H1 (cell line): ENCODE measurements around the gene THAP4. TPM values are rescaled to one million over a fixed set of nuclear protein-coding genes. Genes with fewer than 3 reads are reported as not detected.

Experiments used
- CTCF ChIA-PET: fragments of 300-600 bp; sonication (Branson Sonifier 250); formaldehyde crosslinking; loops from one replicate; lab custom pipeline; 2021; ENCODE audit not compliant: partially characterized antibody; lab: Charles Lee
- POLR2A ChIA-PET: fragments of 300-600 bp; sonication (Branson Sonifier 250); formaldehyde crosslinking; loops from one replicate; lab custom pipeline; 2021; ENCODE audit warnings: inconsistent platforms; ENCODE audit not compliant: partially characterized antibody; lab: Charles Lee
- DNase-seq, 2 experiments: peaks; one replicate each; pipeline versions ENCODE4 v3.0.0 to v3.0.0-alpha.2; 2010 to 2022; ENCODE audit warnings: low spot score in 2 of 2, low read depth in 1 of 2, mixed read lengths in 1 of 2
- FAIRE-seq: peaks from 2 replicates; lab custom pipeline; 2011; peaks lifted over from hg19 to GRCh38; lab: Jason Lieb, UNC
- H2AFZ ChIP-seq: 2 replicates; pipeline ENCODE4 v1.8.1; 2012; ENCODE audit warnings: low read length, inconsistent platforms
- H2AK5ac ChIP-seq: 2 replicates; pipeline ENCODE4 v1.6.1; 2013; ENCODE audit warnings: low read depth, low read length
- H2BK120ac ChIP-seq: replicated peaks from 2 replicates; pipeline ENCODE3; 2013; ENCODE audit warnings: low read depth, low read length, inconsistent platforms
- H2BK12ac ChIP-seq: 2 replicates; pipeline ENCODE4 v1.6.1; 2013; ENCODE audit warnings: low read depth, low read length
- H2BK15ac ChIP-seq: 2 replicates; pipeline ENCODE4 v1.6.1; 2013; ENCODE audit warnings: low read length
- H2BK20ac ChIP-seq: 2 replicates; pipeline ENCODE4 v1.6.1; 2013; ENCODE audit warnings: low read length
- H2BK5ac ChIP-seq: 2 replicates; pipeline ENCODE4 v1.6.1; 2013; ENCODE audit warnings: low read depth, low read length
- H3K14ac ChIP-seq: 2 replicates; pipeline ENCODE4 v1.6.1; 2013; ENCODE audit warnings: inconsistent platforms; ENCODE audit not compliant: insufficient read length
- H3K18ac ChIP-seq: 2 replicates; pipeline ENCODE4 v1.6.1; 2013; ENCODE audit warnings: low read length; ENCODE audit errors: extremely low read depth
- H3K23ac ChIP-seq: 2 replicates; pipeline ENCODE4 v1.6.1; 2013; ENCODE audit warnings: inconsistent platforms; ENCODE audit not compliant: insufficient read length
- H3K23me2 ChIP-seq: 2 replicates; pipeline ENCODE4 v1.6.1; 2013; ENCODE audit warnings: low read depth, low read length
- H3K27ac ChIP-seq: 2 replicates; pipeline ENCODE4 v1.6.1; 2011; ENCODE audit warnings: low read depth, low read length, inconsistent platforms
- H3K27me3 ChIP-seq, 4 experiments: replicated peaks in 1 of 4; 1 replicate in 1 of 4; 2 replicates in 3 of 4; pipeline versions ENCODE4 v1.6.1 to v1.8.1; 2011 to 2013; ENCODE audit warnings: low read length in 3 of 4, mild to moderate bottlenecking in 3 of 4, inconsistent platforms in 2 of 4, mixed read lengths in 2 of 4, moderate library complexity in 1 of 4; ENCODE audit not compliant: control insufficient read depth in 3 of 4, insufficient read depth in 3 of 4; ENCODE audit errors: extremely low read depth in 1 of 4
- H3K36me3 ChIP-seq, 4 experiments: 2 replicates each; pipeline versions ENCODE4 v1.6.1 to v1.8.1; 2011 to 2013; ENCODE audit warnings: mild to moderate bottlenecking in 4 of 4, low read length in 3 of 4, moderate library complexity in 2 of 4, control low read depth in 1 of 4, inconsistent platforms in 1 of 4; ENCODE audit not compliant: insufficient read depth in 4 of 4, control insufficient read depth in 2 of 4
- H3K4ac ChIP-seq: replicated peaks from 2 replicates; pipeline ENCODE3; 2013; ENCODE audit warnings: low read length, low read depth, mixed read lengths, inconsistent platforms; ENCODE audit not compliant: insufficient read length
- H3K4me1 ChIP-seq, 4 experiments: replicated peaks in 1 of 4; 1 replicate in 1 of 4; 2 replicates in 3 of 4; pipeline versions ENCODE4 v1.6.1 to v1.8.1; 2011 to 2013; ENCODE audit warnings: low read length in 3 of 4, inconsistent platforms in 2 of 4, mixed read lengths in 1 of 4; ENCODE audit not compliant: insufficient read depth in 4 of 4, control insufficient read depth in 3 of 4
- H3K4me2 ChIP-seq, 2 experiments: 2 replicates each; pipeline versions ENCODE4 v1.6.1 to v1.8.1; 2011 to 2013; ENCODE audit warnings: low read depth in 2 of 2, low read length in 2 of 2, control low read depth in 1 of 2, inconsistent platforms in 1 of 2, mild to moderate bottlenecking in 1 of 2; ENCODE audit not compliant: insufficient read depth in 1 of 2
- H3K4me3 ChIP-seq, 4 experiments: fragments of 200-600, 300-600 bp in 1 of 4; sonication (generic), shearing (Covaris generic), sonication (Bioruptor Twin) in 1 of 4; 2 replicates each; pipeline versions ENCODE4 v1.5.1 to v1.8.1; 2011 to 2016; ENCODE audit warnings: low read length in 4 of 4, low read depth in 3 of 4, control low read depth in 2 of 4, inconsistent platforms in 2 of 4, mild to moderate bottlenecking in 2 of 4, mixed read lengths in 1 of 4, moderate library complexity in 1 of 4; ENCODE audit not compliant: insufficient read depth in 2 of 4; ENCODE audit errors: extremely low read depth in 1 of 4
- H3K56ac ChIP-seq: replicated peaks from 2 replicates; pipeline ENCODE3; 2013; ENCODE audit warnings: low read depth, mild to moderate bottlenecking, mixed read lengths, low read length, inconsistent platforms; ENCODE audit not compliant: insufficient read length
- H3K79me1 ChIP-seq: 2 replicates; pipeline ENCODE4 v1.6.1; 2013; ENCODE audit warnings: low read depth, low read length, control low read depth
- H3K79me2 ChIP-seq, 2 experiments: 2 replicates each; pipeline versions ENCODE4 v1.6.1 to v1.8.1; 2012 to 2013; ENCODE audit warnings: low read length in 2 of 2, mild to moderate bottlenecking in 2 of 2, inconsistent platforms in 1 of 2; ENCODE audit not compliant: insufficient read depth in 2 of 2, control insufficient read depth in 1 of 2
- H3K9ac ChIP-seq, 4 experiments: replicated peaks in 1 of 4; 1 replicate in 1 of 4; 2 replicates in 3 of 4; pipeline versions ENCODE4 v1.6.1 to v1.8.1; 2011 to 2013; ENCODE audit warnings: low read depth in 3 of 4, low read length in 3 of 4, control low read depth in 2 of 4, mild to moderate bottlenecking in 2 of 4, moderate library complexity in 2 of 4, inconsistent platforms in 1 of 4; ENCODE audit errors: extremely low read depth in 1 of 4
- H3K9me3 ChIP-seq, 2 experiments: 2 replicates each; pipeline versions ENCODE4 v1.6.1 to v1.8.1; 2012 to 2013; ENCODE audit warnings: mild to moderate bottlenecking in 2 of 2, moderate library complexity in 2 of 2, control low read depth in 1 of 2, inconsistent platforms in 1 of 2, low read depth in 1 of 2, low read length in 1 of 2, mixed read lengths in 1 of 2; ENCODE audit not compliant: insufficient read depth in 2 of 2
- H4K20me1 ChIP-seq, 2 experiments: replicated peaks in 1 of 2; 2 replicates each; pipeline versions ENCODE3 to v1.8.1; 2011 to 2013; ENCODE audit warnings: inconsistent platforms in 2 of 2, low read length in 2 of 2, mild to moderate bottlenecking in 1 of 2; ENCODE audit not compliant: insufficient read depth in 2 of 2, control insufficient read depth in 1 of 2
- H4K5ac ChIP-seq: 2 replicates; pipeline ENCODE4 v1.6.1; 2013; ENCODE audit warnings: low read length, low read depth, mixed read lengths, inconsistent platforms; ENCODE audit not compliant: insufficient read length
- H4K8ac ChIP-seq: 2 replicates; pipeline ENCODE4 v1.8.0; 2013; ENCODE audit warnings: mild to moderate bottlenecking, moderate library complexity, low read length, inconsistent platforms; ENCODE audit not compliant: insufficient read depth; ENCODE audit errors: extremely low read depth
- H4K91ac ChIP-seq: replicated peaks from 2 replicates; pipeline ENCODE3; 2013; ENCODE audit warnings: low read length, mixed read lengths, inconsistent platforms; ENCODE audit not compliant: insufficient read length
- CBX8 ChIP-seq: fragments of 300-800, 300-1000 bp; sonication (generic); IDR thresholded peaks from 2 replicates; pipeline ENCODE4 v1.7.1; 2016; ENCODE audit warnings: low read depth, low read length, borderline replicate concordance
- EZH2 ChIP-seq: fragments of 200-600 bp; sonication (generic); IDR thresholded peaks from 2 replicates; pipeline ENCODE4 v1.7.1; 2012; ENCODE audit warnings: low read depth, mild to moderate bottlenecking, moderate library complexity, low read length, inconsistent platforms; ENCODE audit not compliant: severe bottlenecking
- KDM1A ChIP-seq: fragments of 200-600, 300-600 bp; sonication (generic); IDR thresholded peaks from 2 replicates; pipeline ENCODE4 v1.7.1; 2016; ENCODE audit warnings: mild to moderate bottlenecking, low read length, borderline replicate concordance
- SP2 ChIP-seq: IDR thresholded peaks from 2 replicates; pipeline ENCODE4 v1.6.1; 2012; ENCODE audit warnings: mild to moderate bottlenecking, low read length, inconsistent platforms
- SP4 ChIP-seq: IDR thresholded peaks from 2 replicates; pipeline ENCODE4 v1.6.1; 2012; ENCODE audit warnings: low read length, inconsistent platforms
- TAF1 ChIP-seq: IDR thresholded peaks from 2 replicates; pipeline ENCODE4 v1.6.1; 2011; ENCODE audit warnings: mild to moderate bottlenecking, low read depth, low read length
- WGBS, 2 experiments: shearing (Covaris generic) in 1 of 2; methylation state at CpG; one replicate each; pipeline versions ENCODE4 v1.1.6 to v1.1.7; 2013 to 2015; ENCODE audit warnings: low lambda C conversion rate in 2 of 2, mixed read lengths in 2 of 2, inconsistent platforms in 1 of 2, low coverage in 1 of 2, missing lambda C conversion rate in 1 of 2; ENCODE audit not compliant: insufficient replicate concordance in 2 of 2, insufficient coverage in 1 of 2, insufficient read length in 1 of 2; ENCODE audit errors: extremely low coverage in 1 of 2, missing lambda C conversion rate in 1 of 2; 5-methylcytosine and 5-hydroxymethylcytosine counted together
- polyA plus RNA-seq, 7 experiments: library from polyadenylated mRNA; depleted of rRNA in 3 of 7; stranded (reverse) in 5 of 7; unstranded in 2 of 7; fragments of >200 nt in 5 of 7; fragments of 200-250 nt in 2 of 7; gene quantifications; 1 replicate in 5 of 7; 2 replicates in 1 of 7; 4 replicates in 1 of 7; pipeline versions ENCODE4 v1.2.1 to v1.2.3, GENCODE V29; 2011 to 2013; ENCODE audit warnings: missing spikeins in 2 of 7, mixed read lengths in 2 of 7
- total RNA-seq: library from RNA; stranded (reverse); fragmentation: NEBNext Ultra II Directional; extraction: Animal tissue kit (Norgen Biotek cat#: 25700); gene quantifications from 2 replicates; pipeline ENCODE4 v1.2.1, GENCODE V29; 2021
- TF ChIP-seq, protein P1 (sequence below): IDR thresholded peaks from 2 replicates; pipeline ENCODE4 v1.6.1; 2012; ENCODE audit warnings: inconsistent platforms

The THAP4 gene
- total and polyA plus RNA-seq, 2 of the 8 experiments (the other 6 are each of a cell fraction or from before 2014, with no cell fraction given) = 78.9 to 83.6 TPM

DNA sequence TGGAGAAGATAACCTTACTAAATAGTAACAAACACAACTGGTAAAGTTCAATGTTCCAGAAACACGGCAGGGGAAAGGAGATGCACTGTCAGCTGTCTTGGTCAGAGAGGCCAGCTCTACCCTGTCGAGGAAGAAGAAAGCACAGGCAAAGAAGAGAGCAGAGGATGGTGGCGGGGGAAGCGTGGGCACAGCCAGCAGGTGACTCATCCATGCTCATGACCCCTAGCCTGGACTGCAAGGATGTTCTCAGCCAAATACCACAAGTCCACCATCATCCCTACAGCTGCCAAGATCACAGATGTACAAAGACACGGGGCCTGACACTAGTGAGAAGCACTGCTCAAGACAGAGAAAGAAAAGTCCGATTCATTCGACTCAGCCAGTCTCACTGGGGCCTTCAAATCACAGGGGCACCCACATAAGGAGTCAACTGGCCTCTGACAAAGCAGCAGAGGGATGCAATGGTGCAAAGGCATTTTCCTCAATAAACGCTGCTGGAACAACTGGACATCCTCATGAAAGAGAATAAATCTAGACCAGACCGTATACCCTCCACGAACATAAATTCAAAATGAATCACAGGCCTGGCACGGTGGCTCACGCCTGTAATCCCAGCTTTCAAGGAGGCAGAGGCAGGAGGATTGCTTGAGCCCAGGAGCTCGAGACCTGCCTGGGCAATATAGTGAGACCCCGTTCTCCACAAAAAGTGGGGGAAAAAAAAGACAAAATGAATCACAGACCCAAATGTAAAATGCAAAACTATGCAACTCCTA lies 44.1 kb upstream of the THAP4 start:
- H3K9me3 ChIP-seq = no peaks in the 10 kb centered on the region
- H3K14ac ChIP-seq = no peak overlapping the region
- POLR2A ChIA-PET = interaction anchor here (0.7 to 20.2 kb wide), 6 partner anchors 7 to 663 kb away, joined by 3 to 265 read pairs (median 3); partner anchors contain the start of gene ING5
- no peak overlapping the region for H2BK12ac ChIP-seq
- H4K8ac ChIP-seq = no peak overlapping the region; the same call in 1 of the 2 replicates
- H3K4me2 ChIP-seq = no peak overlapping the region
- FAIRE-seq = no peak
- peaks cover 0 to 3% (median 0%) of the 10 kb centered on the region in 4 experiments; a peak in 1 of 7 replicates for H3K4me1 ChIP-seq
- 94% methylated on average over 14 of the region's 14 CpGs; no CpG with 5 or more reads in 1 of the 2 experiments for WGBS, 2 experiments
- H2BK20ac ChIP-seq = no peak overlapping the region
- H3K79me1 ChIP-seq = peaks cover 3% of the 10 kb centered on the region; the same call in 1 of the 2 replicates
- H3K79me2 ChIP-seq = peaks cover 0 to 13% of the 10 kb centered on the region in 2 experiments; a peak in 2 of 4 replicates
- no peak overlapping the region for H3K23ac ChIP-seq
- no peak overlapping the region for H3K56ac ChIP-seq
- H3K9ac ChIP-seq = no peak overlapping the region
- H2BK15ac ChIP-seq = no peak overlapping the region
- H3K4me3 ChIP-seq = no peak overlapping the region
- no peak overlapping the region for H2BK5ac ChIP-seq
- peaks cover 16 to 60% (median 34%) of the 10 kb centered on the region in 4 experiments; a peak in 7 of 8 replicates for H3K36me3 ChIP-seq
- H3K27ac ChIP-seq = no peak overlapping the region
- H2BK120ac ChIP-seq = no peak overlapping the region
- CTCF ChIA-PET = interaction anchor here (0.8 to 1.2 kb wide), 3 partner anchors 22 to 829 kb away, joined by 3 to 4 read pairs (median 3); no protein-coding TSS in a partner anchor
- no peak overlapping the region for H3K4ac ChIP-seq
- H3K23me2 ChIP-seq = no peaks in the 10 kb centered on the region
- H4K91ac ChIP-seq = no peak overlapping the region
- peaks cover 7 to 19% of the 10 kb centered on the region in 2 experiments for H4K20me1 ChIP-seq
- no peak for DNase-seq
- no peak overlapping the region for H2AK5ac ChIP-seq
- no peaks in the 10 kb centered on the region for H3K27me3 ChIP-seq
- H3K18ac ChIP-seq = no peak overlapping the region
- no peak overlapping the region for H4K5ac ChIP-seq
- H2AFZ ChIP-seq = no peak overlapping the region
- TF ChIP-seq EZH2 (no peak), CBX8 (no peak), SP2 (no peak), SP4 (no peak), KDM1A (no peak), TAF1 (no peak)
- TF ChIP-seq, protein P1, sequence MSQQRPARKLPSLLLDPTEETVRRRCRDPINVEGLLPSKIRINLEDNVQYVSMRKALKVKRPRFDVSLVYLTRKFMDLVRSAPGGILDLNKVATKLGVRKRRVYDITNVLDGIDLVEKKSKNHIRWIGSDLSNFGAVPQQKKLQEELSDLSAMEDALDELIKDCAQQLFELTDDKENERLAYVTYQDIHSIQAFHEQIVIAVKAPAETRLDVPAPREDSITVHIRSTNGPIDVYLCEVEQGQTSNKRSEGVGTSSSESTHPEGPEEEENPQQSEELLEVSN = no peak
